K562 treated with DMSO at 1 percent for 48 hours (cell line): ENCODE data around the gene ARL11. TPM values are rescaled to one million over a fixed set of nuclear protein-coding genes. Genes with fewer than 3 reads are reported as not detected.

ENCODE experiments used
- total RNA-seq: library from RNA; unstranded; fragments of 300-600 nt; gene quantifications from 2 replicates; pipeline ENCODE4 v1.2.3, GENCODE V29; 2022; ENCODE audit warnings: low replicate concordance; ENCODE audit errors: extremely low read depth

ARL11 gene
- total RNA-seq = not detected in 2 replicates

GRCh38 chr13:49627831-49628652 lies at the start of gene ARL11:
TSS of gene ARL11 (plus strand) at chr13:49628507. CDS start at chr13:49630448, 1,941 bp downstream.

GRCh38 chr13:49585220-49586157 lies 42.8 kb upstream of the ARL11 start, which contains the start of gene RCBTB1:
TSS of gene RCBTB1 (minus strand) at chr13:49585558. CDS start at chr13:49567279, 18,279 bp downstream.

Other genes with a start within 250 kb of the ARL11 start
- gene CAB39L, start 184.4 kb upstream of the ARL11 start, total RNA-seq = not detected in 2 replicates
- not detected in 2 replicates for gene SETDB2, start 184.2 kb upstream of the ARL11 start, total RNA-seq
- gene PHF11, start 132.6 kb upstream of the ARL11 start, total RNA-seq = not detected in 2 replicates
- gene RCBTB1, start 42.9 kb upstream of the ARL11 start, total RNA-seq = not detected in 2 replicates
- not detected in 2 replicates for gene EBPL, start 63.0 kb downstream of the ARL11 start, total RNA-seq
- not detected in 2 replicates for gene KPNA3, start 164.2 kb downstream of the ARL11 start, total RNA-seq